HFFc6 (cell line): Measurements from ENCODE around the gene TEX2. TPM values are rescaled to one million over a fixed set of nuclear protein-coding genes. Genes with fewer than 3 reads are reported as not detected.

ENCODE experiments used
- DNase-seq: peaks from one replicate; pipeline ENCODE4 v3.0.0-alpha.2; 2018
- H3K27ac Mint-ChIP-seq: 2 replicates; pipeline ENCODE4 v1.8.0; 2020; ENCODE audit warnings: mild to moderate bottlenecking, mixed read lengths
- H3K27me3 Mint-ChIP-seq: 2 replicates; pipeline ENCODE4 v1.8.0; 2021; ENCODE audit warnings: mild to moderate bottlenecking, moderate library complexity, mixed read lengths; ENCODE audit not compliant: insufficient read depth
- H3K36me3 Mint-ChIP-seq: 2 replicates; pipeline ENCODE4 v1.8.0; 2021; ENCODE audit warnings: low read depth, mixed read lengths
- H3K4me1 Mint-ChIP-seq: 2 replicates; pipeline ENCODE4 v1.8.0; 2020; ENCODE audit warnings: low read depth, mixed read lengths
- H3K4me3 Mint-ChIP-seq: 2 replicates; pipeline ENCODE4 v1.8.0; 2020; ENCODE audit warnings: mild to moderate bottlenecking, moderate library complexity, mixed read lengths
- H3K9me3 Mint-ChIP-seq: 2 replicates; pipeline ENCODE4 v1.8.0; 2020; ENCODE audit warnings: mild to moderate bottlenecking, mixed read lengths
- total RNA-seq, 6 experiments: library from RNA; stranded (reverse); fragmentation: NEBNext Ultra II Directional; extraction: Animal tissue kit (Norgen Biotek cat#: 25700); gene quantifications; 2 replicates in 1 of 6; 3 replicates in 5 of 6; pipeline ENCODE4 v1.2.3, GENCODE V29; 2021
- TF ChIP-seq, protein P1 (sequence below): fragments of 200-600 bp; sonication (generic); IDR thresholded peaks from 2 replicates; pipeline ENCODE4 v1.5.0; 2021; ENCODE audit warnings: antibody characterized with exemption, mild to moderate bottlenecking

The TEX2 gene
- total RNA-seq, 6 experiments from 2014 or later, result 41.2 to 58.7 (median 44.4) TPM

DNA sequence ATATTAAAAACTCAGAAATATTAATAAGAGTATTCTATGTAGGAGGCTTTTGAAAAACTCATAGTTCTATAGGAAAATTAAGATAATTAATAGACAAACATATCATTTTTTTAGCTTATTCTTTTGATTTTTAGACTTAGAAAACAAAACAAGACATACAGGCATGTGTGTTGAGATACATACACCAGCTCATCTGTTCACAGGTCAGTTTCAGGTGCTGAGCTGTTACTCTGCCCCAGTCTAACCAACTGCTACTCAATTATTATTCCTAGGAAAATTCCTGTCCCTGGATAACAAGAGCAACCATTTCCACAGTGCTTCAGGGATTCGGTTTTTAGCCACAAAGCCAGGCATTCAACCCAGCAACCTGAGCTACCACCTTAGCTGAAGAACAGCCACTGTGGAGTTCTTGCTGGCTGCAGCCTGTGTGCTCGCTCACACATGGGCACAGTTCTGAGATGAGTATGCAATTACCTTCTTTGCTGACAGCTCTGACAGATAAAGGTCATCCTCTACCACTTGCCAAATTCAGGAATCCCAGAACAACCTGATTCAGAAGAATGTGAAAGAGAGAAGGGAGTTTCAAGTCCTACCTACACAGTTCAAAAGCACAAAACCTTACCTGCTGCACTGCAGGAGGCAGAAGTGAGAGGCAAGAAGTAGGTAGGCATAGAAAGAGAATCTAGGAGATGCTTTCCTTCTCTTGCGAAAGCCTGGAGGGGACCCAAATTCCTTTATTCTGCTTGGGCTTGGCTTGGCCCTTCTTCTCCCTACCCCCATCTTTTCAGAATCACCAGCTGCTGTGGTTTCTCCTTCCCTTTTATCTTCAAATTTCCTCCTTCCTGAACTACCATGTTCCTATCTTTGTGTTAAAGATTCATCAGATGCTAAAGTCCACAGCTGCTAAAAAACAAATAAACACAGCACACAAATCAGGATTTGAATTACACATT is 62.7 kb downstream of the TEX2 start:
- no peaks in the 10 kb centered on the region for H3K9me3 Mint-ChIP-seq
- H3K27me3 Mint-ChIP-seq, result no peaks in the 10 kb centered on the region
- H3K4me3 Mint-ChIP-seq, result no peak overlapping the region
- DNase-seq, result no peak
- peaks cover 16% of the 10 kb centered on the region; the same call in 1 of the 2 replicates for H3K36me3 Mint-ChIP-seq
- TF ChIP-seq, protein P1, sequence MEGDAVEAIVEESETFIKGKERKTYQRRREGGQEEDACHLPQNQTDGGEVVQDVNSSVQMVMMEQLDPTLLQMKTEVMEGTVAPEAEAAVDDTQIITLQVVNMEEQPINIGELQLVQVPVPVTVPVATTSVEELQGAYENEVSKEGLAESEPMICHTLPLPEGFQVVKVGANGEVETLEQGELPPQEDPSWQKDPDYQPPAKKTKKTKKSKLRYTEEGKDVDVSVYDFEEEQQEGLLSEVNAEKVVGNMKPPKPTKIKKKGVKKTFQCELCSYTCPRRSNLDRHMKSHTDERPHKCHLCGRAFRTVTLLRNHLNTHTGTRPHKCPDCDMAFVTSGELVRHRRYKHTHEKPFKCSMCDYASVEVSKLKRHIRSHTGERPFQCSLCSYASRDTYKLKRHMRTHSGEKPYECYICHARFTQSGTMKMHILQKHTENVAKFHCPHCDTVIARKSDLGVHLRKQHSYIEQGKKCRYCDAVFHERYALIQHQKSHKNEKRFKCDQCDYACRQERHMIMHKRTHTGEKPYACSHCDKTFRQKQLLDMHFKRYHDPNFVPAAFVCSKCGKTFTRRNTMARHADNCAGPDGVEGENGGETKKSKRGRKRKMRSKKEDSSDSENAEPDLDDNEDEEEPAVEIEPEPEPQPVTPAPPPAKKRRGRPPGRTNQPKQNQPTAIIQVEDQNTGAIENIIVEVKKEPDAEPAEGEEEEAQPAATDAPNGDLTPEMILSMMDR, result no peak
- H3K27ac Mint-ChIP-seq, result no peak overlapping the region
- peaks cover 83% of the 10 kb centered on the region for H3K4me1 Mint-ChIP-seq

- Mint-ChIP-seq H3K4me1 (peaks cover 69% of the 10 kb centered on the region), H3K27ac (no peak overlapping the region), H3K4me3 (no peak overlapping the region), H3K27me3 (no peaks in the 10 kb centered on the region), H3K36me3 (peaks cover 18% of the 10 kb centered on the region), H3K9me3 (no peaks in the 10 kb centered on the region)
- TF ChIP-seq, protein P1, result no peak
- no peak for DNase-seq
These were observed 64.5 kb downstream of the TEX2 start for GRCh38 chr17:64198331-64199090.

- H3K27me3 Mint-ChIP-seq, result no peaks in the 10 kb centered on the region
- H3K27ac Mint-ChIP-seq, result peak overlapping the region; percentile 78
- no peaks in the 10 kb centered on the region for H3K9me3 Mint-ChIP-seq
- peaks cover 50% of the 10 kb centered on the region for H3K4me1 Mint-ChIP-seq
- H3K4me3 Mint-ChIP-seq, result peak overlapping the region; percentile 56
- H3K36me3 Mint-ChIP-seq, result peaks cover 30% of the 10 kb centered on the region
- DNase-seq, result peak; percentile 77
- TF ChIP-seq, protein P1, result no peak
These were observed 66.5 kb downstream of the TEX2 start for GRCh38 chr17:64196601-64197000.

GRCh38 chr17:64193561-64193960 is 69.5 kb downstream of the TEX2 start:
- Mint-ChIP-seq H3K36me3 (peaks cover 31% of the 10 kb centered on the region), H3K9me3 (no peaks in the 10 kb centered on the region), H3K4me3 (no peak overlapping the region), H3K27me3 (no peaks in the 10 kb centered on the region), H3K27ac (no peak overlapping the region), H3K4me1 (peaks cover 29% of the 10 kb centered on the region)
- no peak for DNase-seq
- TF ChIP-seq, protein P1, result no peak

DNA sequence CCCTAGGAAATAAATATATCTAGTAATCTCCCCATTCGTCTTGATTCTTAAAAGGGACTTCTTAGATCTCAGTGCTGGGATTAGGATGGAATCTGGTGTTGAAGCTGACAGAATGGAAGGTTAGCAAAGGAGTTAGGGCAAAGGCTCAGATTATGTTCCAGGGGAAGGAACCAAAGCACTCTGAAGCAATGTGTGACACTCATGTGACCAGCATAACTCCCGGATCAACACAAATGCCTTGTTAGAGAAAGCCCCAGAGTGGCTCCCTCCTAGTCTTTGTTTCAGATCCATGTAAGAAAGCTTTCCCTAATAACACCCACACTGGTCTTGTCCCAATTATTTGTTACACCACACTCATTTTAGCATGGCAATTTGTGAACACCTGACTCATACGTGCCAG is 70.5 kb downstream of the TEX2 start:
- no peak for DNase-seq
- TF ChIP-seq, protein P1, result no peak
- Mint-ChIP-seq H3K27me3 (no peaks in the 10 kb centered on the region), H3K36me3 (peaks cover 25% of the 10 kb centered on the region), H3K4me1 (peaks cover 24% of the 10 kb centered on the region), H3K27ac (no peak overlapping the region), H3K9me3 (no peaks in the 10 kb centered on the region), H3K4me3 (no peak overlapping the region)
